ENCODE results near the gene PCBP4.
"Not testable (repeated sequence)": the region's sequence is repeated elsewhere in the genome, so short reads cannot be mapped to it uniquely, and the experiment has no call there.

Gene PCBP4

GRCh38 chr3:51937611-51938450 lies 29.4 kb downstream of the PCBP4 start:
- no peak for DNase-seq

GRCh38 chr3:51937014-51937413 lies 30.2 kb downstream of the PCBP4 start:
- DNase-seq: no peak

- no peak for DNase-seq
These were observed 31.1 kb downstream of the PCBP4 start for GRCh38 chr3:51935886-51936755.

GRCh38 chr3:51934991-51935885 lies 32.0 kb downstream of the PCBP4 start:
- no peak for DNase-seq

GRCh38 chr3:51934139-51934850 lies 33.0 kb downstream of the PCBP4 start:
- no peak for DNase-seq

GRCh38 chr3:51933471-51934138 lies 33.6 kb downstream of the PCBP4 start:
- no peak for DNase-seq

- no peak for DNase-seq
These were observed 34.5 kb downstream of the PCBP4 start for GRCh38 chr3:51932471-51933370.

- DNase-seq: no peak
These were observed 35.5 kb downstream of the PCBP4 start for GRCh38 chr3:51931756-51932155.

GRCh38 chr3:51930439-51930838 lies 36.8 kb downstream of the PCBP4 start:
- no peak for DNase-seq

GRCh38 chr3:51929420-51930003 lies 37.7 kb downstream of the PCBP4 start:
- no peak for DNase-seq

GRCh38 chr3:51928981-51929380 lies 38.3 kb downstream of the PCBP4 start:
- not testable (repeated sequence) for DNase-seq

- no peak for DNase-seq
These were observed 38.8 kb downstream of the PCBP4 start for GRCh38 chr3:51928438-51928837.

GRCh38 chr3:51927061-51927977 lies 39.9 kb downstream of the PCBP4 start:
- no peak for DNase-seq

GRCh38 chr3:51921081-51921578 lies 46.1 kb downstream of the PCBP4 start:
- DNase-seq: no peak

GRCh38 chr3:51916418-51916817 lies 50.8 kb downstream of the PCBP4 start:
- no peak for DNase-seq

GRCh38 chr3:51908026-51908425 lies 59.2 kb downstream of the PCBP4 start:
- no peak for DNase-seq
